Large intestine (tissue), 3 donors: ENCODE results near the gene NHEJ1. TPM values are rescaled to one million over a fixed set of nuclear protein-coding genes. Genes with fewer than 3 reads are reported as not detected.

Source experiments
- DNase-seq, 2 donors: peaks; one replicate each; pipeline versions ENCODE4 v3.0.0 to v3.0.0-alpha.2; 2013
- H3K27ac ChIP-seq: one replicate; pipeline ENCODE4 v1.5.1; 2013; ENCODE audit warnings: low read length
- H3K27me3 ChIP-seq: 2 replicates; pipeline ENCODE4 v1.6.1; 2013; ENCODE audit warnings: low read length; ENCODE audit not compliant: control insufficient read depth, insufficient read depth
- H3K36me3 ChIP-seq: 2 replicates; pipeline ENCODE4 v1.6.1; 2013; ENCODE audit warnings: low read length; ENCODE audit not compliant: control insufficient read depth, insufficient read depth
- H3K4me1 ChIP-seq: one replicate; pipeline ENCODE4 v1.6.1; 2013; ENCODE audit warnings: low read length; ENCODE audit not compliant: control insufficient read depth, insufficient read depth
- H3K4me3 ChIP-seq: one replicate; pipeline ENCODE4 v1.5.1; 2013; ENCODE audit warnings: low read length
- H3K9me3 ChIP-seq: one replicate; pipeline ENCODE4 v1.6.1; 2013; ENCODE audit warnings: mild to moderate bottlenecking, low read depth, low read length, moderate library complexity; ENCODE audit not compliant: control insufficient read depth
- WGBS: methylation state at CpG from one replicate; pipeline ENCODE4 v1.1.5; 2013; ENCODE audit warnings: low lambda C conversion rate; ENCODE audit not compliant: insufficient coverage; 5-methylcytosine and 5-hydroxymethylcytosine counted together
- polyA plus RNA-seq: library from polyadenylated mRNA; unstranded; fragments of 120-200 nt; gene quantifications from one replicate; pipeline ENCODE4 v1.2.1, GENCODE V29; 2013

Gene NHEJ1
- polyA plus RNA-seq, 1 donor, result 33.9 TPM

DNA sequence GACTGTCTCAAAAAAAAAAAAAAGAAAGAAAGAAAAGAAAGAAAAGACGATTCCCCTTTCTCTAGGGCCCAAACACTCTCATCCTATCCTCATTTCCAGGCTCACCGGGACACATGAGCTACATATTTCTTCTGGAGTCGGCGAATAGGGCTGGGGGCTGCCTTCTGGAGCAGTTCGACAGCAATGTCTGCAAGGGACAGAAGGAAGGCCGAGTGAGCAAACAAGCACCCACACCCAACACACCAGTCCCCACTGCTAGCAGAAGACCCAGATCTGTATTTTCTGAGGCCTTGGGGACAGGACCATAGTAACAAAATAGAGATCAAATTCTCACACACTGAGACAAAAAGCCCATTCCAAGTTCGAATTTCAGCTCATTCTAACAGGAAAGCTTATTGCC lies 14.9 kb upstream of the NHEJ1 start:
- Histone ChIP-seq H3K4me3 (peak overlapping the region; percentile 70), H3K4me1 (peaks cover 27% of the 10 kb centered on the region), H3K27ac (no peak overlapping the region), H3K36me3 (peaks cover 48% of the 10 kb centered on the region), H3K27me3 (no peaks in the 10 kb centered on the region), H3K9me3 (no peaks in the 10 kb centered on the region)
- WGBS, result no CpG with 5 or more reads among the region's 7 CpGs
- DNase-seq, result no peak

DNA sequence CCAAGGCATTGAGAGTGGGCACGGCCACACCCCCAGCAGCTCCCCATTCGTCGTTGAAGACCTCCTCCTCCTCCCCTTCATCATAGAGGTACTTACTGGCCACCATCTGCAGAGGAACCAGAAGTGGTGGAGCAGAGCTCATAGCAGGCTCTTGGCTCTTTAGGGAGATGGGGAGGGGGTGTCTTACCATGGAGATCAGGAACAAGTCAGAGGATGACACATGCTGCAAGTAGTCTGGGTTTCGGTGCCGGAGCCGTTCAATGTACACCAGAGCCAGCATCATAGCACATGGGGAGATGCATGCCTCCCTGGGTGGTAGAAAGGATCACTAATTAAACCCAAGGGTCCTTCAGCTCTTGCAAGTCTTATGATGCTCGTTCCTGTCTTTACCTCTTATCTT lies 14.2 kb upstream of the NHEJ1 start:
- no peaks in the 10 kb centered on the region for H3K27me3 ChIP-seq
- no peak overlapping the region for H3K4me3 ChIP-seq
- H3K4me1 ChIP-seq, result peaks cover 32% of the 10 kb centered on the region
- peaks cover 41% of the 10 kb centered on the region for H3K36me3 ChIP-seq
- DNase-seq, result no peak
- H3K9me3 ChIP-seq, result no peaks in the 10 kb centered on the region
- WGBS, result 90% methylated on average over 2 of the region's 7 CpGs
- no peak overlapping the region for H3K27ac ChIP-seq

DNA sequence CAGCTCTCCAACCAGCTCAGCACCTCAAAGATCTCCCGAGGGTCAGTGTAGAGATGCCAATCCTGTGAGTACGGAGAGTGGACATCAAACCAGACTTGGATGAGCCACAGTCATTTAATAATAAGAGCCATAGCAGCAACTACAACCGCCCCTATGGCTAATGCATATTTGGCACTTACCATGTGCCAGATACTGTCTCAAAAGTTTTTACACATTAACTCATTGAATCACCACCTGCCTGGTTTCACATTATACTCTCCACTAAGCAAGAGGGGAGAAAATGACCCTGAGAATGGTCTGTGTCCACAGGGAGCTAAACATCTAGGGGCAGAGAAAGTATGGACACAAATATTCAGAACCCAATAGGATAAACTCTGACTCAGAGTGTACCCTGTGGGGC lies 13.5 kb upstream of the NHEJ1 start:
- Histone ChIP-seq H3K4me1 (peaks cover 33% of the 10 kb centered on the region), H3K4me3 (no peak overlapping the region), H3K27me3 (no peaks in the 10 kb centered on the region), H3K27ac (no peak overlapping the region), H3K9me3 (no peaks in the 10 kb centered on the region), H3K36me3 (peaks cover 37% of the 10 kb centered on the region)
- WGBS, result no CpG with 5 or more reads among the region's 3 CpGs
- no peak for DNase-seq

DNA sequence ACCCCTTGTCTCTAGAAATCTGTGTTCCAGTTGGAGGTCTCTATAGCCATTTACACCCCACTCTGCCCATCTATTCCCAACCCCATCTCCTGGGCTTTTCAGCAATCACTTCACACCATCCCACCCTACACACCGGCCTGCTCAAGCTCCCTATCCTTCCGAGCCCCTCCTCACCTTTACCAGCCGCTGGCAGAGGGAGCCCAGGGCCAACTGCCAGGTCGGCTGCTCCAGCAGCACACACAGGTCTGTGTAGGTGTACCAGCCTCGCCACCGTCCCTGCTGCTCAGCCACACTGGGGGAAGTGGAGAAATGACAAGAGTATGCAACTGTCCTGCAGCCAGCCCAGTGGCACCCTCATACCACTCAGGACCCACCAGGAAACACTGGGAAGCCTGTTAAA lies 12.6 kb upstream of the NHEJ1 start:
- Histone ChIP-seq H3K9me3 (no peaks in the 10 kb centered on the region), H3K27me3 (no peaks in the 10 kb centered on the region), H3K36me3 (peaks cover 37% of the 10 kb centered on the region), H3K4me1 (peaks cover 33% of the 10 kb centered on the region), H3K27ac (no peak overlapping the region), H3K4me3 (no peak overlapping the region)
- no peak for DNase-seq
- WGBS, result no CpG with 5 or more reads among the region's 6 CpGs

DNA sequence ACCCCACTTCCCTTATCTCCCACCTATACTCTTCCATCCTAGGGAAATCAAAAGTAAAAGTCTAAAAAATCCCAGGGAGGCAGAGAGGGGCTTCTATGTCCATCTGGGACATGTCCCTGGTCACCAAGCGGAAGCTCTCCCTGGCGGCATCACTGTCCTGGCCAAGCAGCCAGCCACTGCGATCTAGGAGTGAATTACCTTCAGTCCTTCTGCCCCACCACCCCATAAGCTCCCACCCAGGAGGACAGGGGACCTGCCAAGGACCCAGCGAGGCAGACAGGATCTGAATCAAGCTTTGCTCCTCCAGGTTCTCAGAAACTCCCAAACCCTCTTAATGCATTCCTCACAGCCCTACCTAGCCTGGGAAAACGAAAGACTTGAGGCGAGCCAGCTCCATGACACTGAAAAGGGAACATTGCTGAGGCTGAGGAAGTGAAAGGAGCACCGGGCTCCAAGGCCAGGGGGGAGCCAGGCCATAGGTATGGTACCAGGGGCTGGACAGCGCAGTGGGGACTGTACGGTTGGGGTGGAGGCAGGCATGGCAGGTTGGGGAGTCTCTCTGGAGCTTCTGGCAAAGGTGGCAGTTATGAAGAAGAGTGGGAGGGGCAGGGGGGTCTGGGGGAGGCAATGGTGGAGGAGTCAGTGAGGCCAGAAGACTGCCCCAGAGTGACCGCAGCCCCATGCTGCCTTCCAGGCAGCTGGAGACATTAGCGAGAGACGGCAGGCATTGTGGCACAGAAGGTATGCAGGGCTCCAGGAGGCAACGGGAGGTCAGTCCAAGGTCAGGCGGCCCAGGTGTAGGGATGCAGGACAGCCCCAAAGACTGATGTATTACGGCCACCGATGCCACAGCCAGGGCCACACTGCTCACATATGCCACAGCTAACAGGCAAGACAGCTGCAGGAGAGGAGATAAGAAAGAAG lies 11.9 kb upstream of the NHEJ1 start:
- no peak overlapping the region for H3K27ac ChIP-seq
- no CpG with 5 or more reads among the region's 16 CpGs for WGBS

DNA sequence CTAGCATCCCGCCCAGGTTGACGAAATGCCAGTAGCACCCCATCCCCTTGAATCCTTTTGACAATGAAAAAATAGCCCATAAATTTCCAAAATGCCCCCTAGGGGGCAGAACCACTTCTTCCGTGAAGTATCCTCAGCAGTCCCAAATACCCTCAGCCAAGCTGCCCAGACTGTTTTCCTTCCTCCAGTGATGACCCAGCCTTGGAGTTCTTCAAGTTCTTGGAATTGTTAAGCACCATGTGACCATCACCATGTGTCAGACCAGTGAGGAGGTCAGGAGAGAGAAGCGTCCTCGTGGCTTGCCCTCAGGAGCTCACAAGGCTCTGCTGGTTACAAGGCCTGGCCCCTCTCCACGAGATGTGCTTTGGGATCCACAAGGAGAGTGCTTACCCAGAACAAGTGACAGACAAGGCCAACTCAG lies 10.6 kb upstream of the NHEJ1 start:
- no CpG with 5 or more reads among the region's 6 CpGs for WGBS
- H3K9me3 ChIP-seq, result no peaks in the 10 kb centered on the region
- no peak overlapping the region for H3K4me3 ChIP-seq
- peaks cover 33% of the 10 kb centered on the region for H3K4me1 ChIP-seq
- H3K36me3 ChIP-seq, result peaks cover 37% of the 10 kb centered on the region
- peak overlapping the region; percentile 51 for H3K27ac ChIP-seq
- H3K27me3 ChIP-seq, result no peaks in the 10 kb centered on the region
- peak; percentile 49 to 67 for DNase-seq

More for the DNA sequence above, 11.9 kb upstream of the NHEJ1 start:
- peaks cover 33% of the 10 kb centered on the region for H3K4me1 ChIP-seq
- H3K9me3 ChIP-seq, result no peaks in the 10 kb centered on the region
- H3K4me3 ChIP-seq, result no peak overlapping the region
- peaks cover 37% of the 10 kb centered on the region for H3K36me3 ChIP-seq
- no peak for DNase-seq
- no peaks in the 10 kb centered on the region for H3K27me3 ChIP-seq

DNA sequence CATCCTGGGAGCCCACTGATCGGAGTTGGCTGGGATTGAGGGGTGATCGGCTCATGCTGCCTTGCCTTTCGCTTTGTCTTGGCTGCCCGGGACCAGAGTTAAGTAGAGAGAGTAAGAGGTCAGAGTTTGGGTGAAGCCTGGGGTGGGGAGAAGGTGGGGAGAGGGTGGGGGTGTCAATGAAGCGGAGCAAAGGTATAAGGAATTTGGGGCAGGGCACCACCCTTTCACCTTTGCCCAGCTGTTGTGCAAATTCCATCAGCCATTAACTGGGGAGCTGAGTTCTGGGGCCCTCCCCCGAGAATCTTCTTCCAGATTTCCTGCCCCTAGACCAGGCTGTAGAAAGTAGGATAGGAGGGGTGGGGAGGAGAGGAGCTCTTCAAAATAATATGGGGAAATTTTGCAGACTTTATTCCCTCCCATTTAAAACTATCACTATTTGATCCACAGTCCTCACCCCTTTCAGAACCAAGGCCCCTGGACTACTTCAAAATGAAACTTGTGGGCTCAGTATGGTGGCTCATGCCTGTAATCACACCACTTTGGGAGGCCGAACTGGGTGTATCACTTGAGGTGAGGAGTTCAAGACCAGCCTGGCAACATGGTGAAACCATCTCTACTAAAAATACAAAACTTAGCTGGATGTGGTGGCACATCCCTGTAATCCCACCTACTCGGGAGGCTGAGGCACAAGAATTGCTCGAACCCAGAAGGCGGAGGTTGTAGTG lies 9.5 kb upstream of the NHEJ1 start, which contains the start of gene SLC23A3:
SLC23A3 (minus strand) TSS at position 100 of the 725 bp plus-strand sequence; CDS start at position 55, 45 bp downstream.
- WGBS, result 100% methylated on average over 3 of the region's 10 CpGs
- peak in 1 of 2 donors; percentile 62 for DNase-seq
- H3K4me3 ChIP-seq, result no peak within 1 kb of the TSS
- no peaks in the 10 kb centered on the region for H3K27me3 ChIP-seq
- H3K9me3 ChIP-seq, result no peaks in the 10 kb centered on the region
- H3K4me1 ChIP-seq, result peaks cover 28% of the 10 kb centered on the region
- peak within 1 kb of the TSS; percentile 63 for H3K27ac ChIP-seq
- peaks cover 37% of the 10 kb centered on the region for H3K36me3 ChIP-seq

DNA sequence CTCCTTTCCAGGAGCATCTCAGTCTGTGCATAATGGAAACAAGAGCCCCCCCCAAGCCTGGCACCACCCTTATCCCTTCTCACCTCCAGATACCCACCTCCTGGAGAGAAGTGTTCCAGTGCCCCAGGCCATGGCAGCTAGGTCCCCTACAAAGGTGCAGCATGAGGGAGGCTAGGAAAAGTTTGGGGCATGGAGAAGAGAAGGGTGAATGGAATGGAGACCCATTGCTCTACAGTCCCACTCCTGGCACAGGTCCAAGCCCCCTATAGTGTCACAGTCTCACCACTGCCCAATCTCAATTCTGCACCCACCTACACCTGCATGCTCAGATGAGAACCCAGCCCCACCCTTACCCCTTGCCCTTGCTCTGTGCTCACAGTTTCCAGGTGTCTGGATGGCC lies 8.3 kb upstream of the NHEJ1 start:
- Histone ChIP-seq H3K4me1 (peaks cover 22% of the 10 kb centered on the region), H3K27ac (no peak overlapping the region), H3K4me3 (no peak overlapping the region), H3K9me3 (no peaks in the 10 kb centered on the region), H3K36me3 (peaks cover 25% of the 10 kb centered on the region), H3K27me3 (no peaks in the 10 kb centered on the region)
- no peak for DNase-seq

DNA sequence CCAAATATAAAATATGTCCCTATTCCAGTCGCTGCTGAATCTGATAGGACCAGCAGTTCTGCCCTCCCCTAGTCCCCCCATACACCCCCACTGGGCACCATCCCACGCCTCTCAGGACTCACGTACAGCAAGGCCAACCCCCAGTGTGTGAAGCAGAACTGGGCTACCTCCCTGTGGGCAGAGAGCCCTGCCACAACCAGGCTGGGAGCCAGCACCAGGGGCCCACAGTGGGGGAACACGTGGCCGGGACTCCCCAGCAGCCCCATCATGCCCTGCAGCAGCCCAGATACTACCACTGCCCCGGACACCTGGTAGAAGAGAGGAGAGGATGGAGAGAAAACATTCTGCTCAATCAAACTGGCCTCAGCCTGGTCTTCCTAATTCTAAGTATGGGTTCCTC lies 7.9 kb upstream of the NHEJ1 start:
- peaks cover 22% of the 10 kb centered on the region for H3K4me1 ChIP-seq
- no peaks in the 10 kb centered on the region for H3K27me3 ChIP-seq
- no peak overlapping the region for H3K27ac ChIP-seq
- no peaks in the 10 kb centered on the region for H3K9me3 ChIP-seq
- no peak for DNase-seq
- peaks cover 21% of the 10 kb centered on the region for H3K36me3 ChIP-seq
- WGBS, result no CpG with 5 or more reads among the region's 6 CpGs
- H3K4me3 ChIP-seq, result no peak overlapping the region

DNA sequence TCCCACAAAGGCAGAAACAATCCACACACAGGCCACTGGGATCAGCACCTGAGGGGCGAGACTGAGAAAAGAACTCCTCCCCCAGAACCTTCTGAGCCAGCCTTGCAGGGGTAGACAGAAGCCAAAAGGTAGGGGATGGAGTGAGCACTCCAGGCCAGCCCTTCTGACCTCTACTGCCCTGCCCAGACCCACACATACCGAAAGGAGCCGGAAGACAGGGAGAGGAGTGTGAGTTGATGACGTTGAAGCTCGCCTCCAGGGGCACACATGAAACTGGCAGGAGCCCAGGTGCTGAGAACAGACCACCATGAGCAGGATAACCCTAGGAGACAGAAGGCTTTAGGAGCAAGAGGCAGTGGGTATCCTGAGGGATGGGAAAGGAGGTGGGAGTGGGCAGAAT lies 7.4 kb upstream of the NHEJ1 start:
- no peak for DNase-seq
- no CpG with 5 or more reads among the region's 5 CpGs for whole genome bisulfite sequencing
- Histone ChIP-seq H3K27me3 (no peaks in the 10 kb centered on the region), H3K4me1 (peaks cover 22% of the 10 kb centered on the region), H3K9me3 (no peaks in the 10 kb centered on the region), H3K36me3 (peaks cover 16% of the 10 kb centered on the region), H3K27ac (no peak overlapping the region), H3K4me3 (no peak overlapping the region)
